Measurements from ENCODE around the gene SPARCL1.

GRCh38 chr4:87574996-87575395, 45.8 kb upstream of the SPARCL1 start:
- no peak for TF ChIP-seq GATA2 (IDR thresholded peaks at IDR 0.05; ENCODE audit: low read depth, low read length)
- TF ChIP-seq GATA3 (IDR thresholded peaks at IDR 0.05; ENCODE audit: low read depth, low read length) = no peak

All from SH-SY5Y (cell line).